GM12875 (cell line): ENCODE results near the gene TMA7B.

Experiments
- H3K4me3 ChIP-seq: one replicate; pipeline ENCODE4 v1.5.1; 2011; ENCODE audit warnings: low read depth, low read length, control low read depth
- CTCF ChIP-seq: IDR thresholded peaks from 2 replicates; pipeline ENCODE4 v1.5.1; 2011; ENCODE audit warnings: low read depth, mild to moderate bottlenecking, control low read depth, inconsistent platforms, low read length, moderate library complexity, borderline replicate concordance; ENCODE audit not compliant: insufficient read depth

Gene TMA7B

GRCh38 chr22:39917197-39917643, 43.0 kb upstream of the TMA7B start:
- H3K4me3 ChIP-seq: no peak overlapping the region
- TF ChIP-seq CTCF: no peak

DNA sequence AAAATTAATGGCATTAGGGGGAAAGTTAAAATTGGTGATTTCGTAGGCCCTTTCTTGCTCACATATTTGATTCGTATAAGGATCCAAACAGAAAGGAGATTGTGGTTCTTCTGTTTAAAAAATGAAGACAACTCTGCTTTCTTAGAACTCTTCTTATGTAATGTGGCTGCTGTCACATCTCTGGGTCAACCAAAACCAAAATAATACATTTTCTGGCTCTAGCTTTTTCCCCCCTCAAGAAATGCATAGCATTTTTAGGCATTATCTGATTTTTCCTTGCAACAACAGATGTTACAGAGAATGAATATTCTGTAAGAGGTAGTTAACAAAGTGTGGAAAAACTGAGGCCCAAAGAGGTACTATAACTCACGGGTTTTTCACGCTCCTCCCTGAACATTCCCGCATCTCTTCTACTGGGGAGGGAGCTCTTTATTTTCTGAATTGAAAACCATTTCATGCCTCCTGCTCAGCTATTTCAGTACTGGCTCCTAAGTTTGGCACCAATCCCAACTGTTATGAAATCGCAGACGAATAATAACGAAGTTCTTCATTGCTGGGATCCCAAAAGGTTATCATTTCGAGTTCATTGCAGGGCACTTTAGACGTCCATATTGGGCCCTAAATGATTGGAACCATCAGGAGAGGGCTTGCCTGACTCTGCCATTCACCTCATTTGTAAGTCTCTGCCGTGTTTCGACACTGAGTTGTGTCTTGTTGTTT, 42.3 kb upstream of the TMA7B start:
- no peak overlapping the region for H3K4me3 ChIP-seq
- no peak for TF ChIP-seq CTCF

GRCh38 chr22:39920134-39920743, 40.0 kb upstream of the TMA7B start:
- no peak for TF ChIP-seq CTCF
- H3K4me3 ChIP-seq: no peak overlapping the region

GRCh38 chr22:39923696-39924095, 36.5 kb upstream of the TMA7B start:
- TF ChIP-seq CTCF: no peak

DNA sequence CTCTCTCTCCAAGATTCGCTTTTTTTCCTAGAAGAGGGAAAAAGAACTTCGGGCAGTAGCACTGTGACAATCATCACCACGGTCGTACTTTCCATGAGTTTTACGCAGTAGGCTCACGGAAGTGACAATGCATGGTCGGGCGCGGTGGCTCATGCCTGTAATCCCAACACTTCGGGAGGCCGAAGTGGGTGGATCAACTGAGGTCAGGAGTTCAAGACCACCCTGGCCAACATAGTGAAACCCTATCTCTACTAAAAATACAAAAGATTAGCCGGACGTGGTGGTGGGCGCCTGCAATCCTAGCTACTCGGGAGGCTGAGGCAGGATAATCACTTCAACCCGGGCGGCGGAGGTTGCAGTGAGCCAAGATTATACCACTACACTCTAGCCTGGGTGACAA, 35.9 kb upstream of the TMA7B start:
- no peak for TF ChIP-seq CTCF
- no peak overlapping the region for H3K4me3 ChIP-seq

More at GRCh38 chr22:39923696-39924095, 36.5 kb upstream of the TMA7B start:
- H3K4me3 ChIP-seq: no peak overlapping the region

GRCh38 chr22:39925273-39925672, 34.9 kb upstream of the TMA7B start:
- TF ChIP-seq CTCF: no peak
- H3K4me3 ChIP-seq: no peak overlapping the region
